ENCODE results near the gene IFNL2. TPM values are rescaled to one million over a fixed set of nuclear protein-coding genes. Genes with fewer than 3 reads are reported as not detected.

IFNL2 gene
- total and polyA plus RNA-seq, 11 donors, result not detected

- no peaks in the 10 kb centered on the region for H3K4me1 ChIP-seq
- TF ChIP-seq POLR2A (IDR thresholded peaks at IDR 0.05) (no peak), CTCF (IDR thresholded peaks at IDR 0.05) (no peak)
- intact Hi-C loops (cut with DNase I), result no loop called here
- no peak overlapping the region for H3K4me3 ChIP-seq
- H3K27ac ChIP-seq, result no peak overlapping the region
- DNase-seq, result no peak
- 56 to 71% (median 60%) methylated on average over 7 of the region's 7 CpGs for WGBS, 4 donors
- no peak for ATAC-seq
- peaks cover 0 to 17% (median 9%) of the 10 kb centered on the region in 12 donors for H3K9me3 ChIP-seq
- peaks cover 0 to 20% (median 4%) of the 10 kb centered on the region in 9 donors for H3K27me3 ChIP-seq
- no peaks in the 10 kb centered on the region for H3K36me3 ChIP-seq
Measured at GRCh38 chr19:39277598-39277997, 9.4 kb downstream of the IFNL2 start.

- DNase-seq (no peak), ATAC-seq (no peak)
- no peak overlapping the region for H3K4me3 ChIP-seq
- no peaks in the 10 kb centered on the region for H3K36me3 ChIP-seq
- TF ChIP-seq CTCF (IDR thresholded peaks at IDR 0.05) (no peak), POLR2A (IDR thresholded peaks at IDR 0.05) (no peak)
- intact Hi-C loops (cut with DNase I), result no loop called here
- H3K27ac ChIP-seq, result no peak overlapping the region
- H3K27me3 ChIP-seq, result peaks cover 0 to 10% (median 0%) of the 10 kb centered on the region in 9 donors
- H3K9me3 ChIP-seq, result peaks cover 0 to 40% (median 18%) of the 10 kb centered on the region in 12 donors
- 57 to 63% (median 59%) methylated on average over 1 of the region's 1 CpG for WGBS, 4 donors
- H3K4me1 ChIP-seq, result no peaks in the 10 kb centered on the region
Measured at GRCh38 chr19:39282021-39282420, 13.8 kb downstream of the IFNL2 start.

GRCh38 chr19:39284032-39284431 lies 15.8 kb downstream of the IFNL2 start:
- H3K27me3 ChIP-seq, result peaks cover 0 to 4% (median 0%) of the 10 kb centered on the region in 9 donors
- no peak overlapping the region for H3K27ac ChIP-seq
- peaks cover 0 to 42% (median 18%) of the 10 kb centered on the region in 12 donors for H3K9me3 ChIP-seq
- H3K36me3 ChIP-seq, result no peaks in the 10 kb centered on the region
- TF ChIP-seq POLR2A (IDR thresholded peaks at IDR 0.05) (no peak), CTCF (IDR thresholded peaks at IDR 0.05) (no peak)
- intact Hi-C loops (cut with DNase I), result no loop called here
- DNase-seq (no peak), ATAC-seq (no peak)
- WGBS, 4 donors, result 78 to 95% (median 85%) methylated on average over 1 of the region's 1 CpG
- no peaks in the 10 kb centered on the region for H3K4me1 ChIP-seq
- no peak overlapping the region for H3K4me3 ChIP-seq

GRCh38 chr19:39293394-39293793 lies 25.2 kb downstream of the IFNL2 start:
- no peak overlapping the region for H3K27ac ChIP-seq
- no peaks in the 10 kb centered on the region for H3K36me3 ChIP-seq
- intact Hi-C loops (cut with DNase I), result no loop called here
- H3K27me3 ChIP-seq, result peaks cover 0 to 44% (median 5%) of the 10 kb centered on the region in 9 donors
- no peak overlapping the region for H3K4me3 ChIP-seq
- H3K9me3 ChIP-seq, result peaks cover 0 to 13% (median 0%) of the 10 kb centered on the region in 12 donors
- DNase-seq (no peak), ATAC-seq (no peak)
- TF ChIP-seq POLR2A (IDR thresholded peaks at IDR 0.05), result no peak
- no peak for TF ChIP-seq CTCF (IDR thresholded peaks at IDR 0.05)
- H3K4me1 ChIP-seq, result no peaks in the 10 kb centered on the region
- 45 to 61% (median 55%) methylated on average over 4 of the region's 4 CpGs for WGBS, 4 donors

All from heart left ventricle (tissue), 16 donors.